Keratinocyte (primary cell): ENCODE results near the gene CLTC.

Experiments used
- CTCF ChIP-seq, 3 experiments: IDR thresholded peaks in 1 of 3; conservative IDR thresholded peaks in 1 of 3; optimal IDR thresholded peaks in 1 of 3; 2 replicates in 2 of 3; 3 replicates in 1 of 3; pipeline versions ENCODE3 to v1.5.1; 2011; ENCODE audit warnings: low read length in 3 of 3, mild to moderate bottlenecking in 3 of 3, moderate library complexity in 2 of 3, control low read depth in 1 of 3, inconsistent platforms in 1 of 3; ENCODE audit not compliant: insufficient read depth in 2 of 3; ENCODE audit errors: extremely low read depth in 1 of 3
- EZH2 ChIP-seq: IDR thresholded peaks from one replicate; pipeline ENCODE4 v1.6.1; 2012; ENCODE audit warnings: inconsistent platforms, mild to moderate bottlenecking, low read length, moderate library complexity

- TF ChIP-seq CTCF (optimal IDR thresholded peaks at IDR 0.05 in 1 of 3, IDR thresholded peaks at IDR 0.05 in 1 of 3, conservative IDR thresholded peaks at IDR 0.05 in 1 of 3; ENCODE audit: extremely low read depth in 1 of 3, insufficient read depth in 2 of 3, low read length in 3 of 3) (no peak), EZH2 (no peak)
These were observed 59.2 kb downstream of the CLTC start for GRCh38 chr17:59678918-59679317.
